Neural progenitor cell (in vitro differentiated cells): ENCODE data around the gene SHISA3. TPM values are rescaled to one million over a fixed set of nuclear protein-coding genes. Genes with fewer than 3 reads are reported as not detected.
A peak's percentile ranks its signal among the peaks of the same experiment; 100 is the strongest.

Source experiments
- DNase-seq: peaks from one replicate; pipeline ENCODE4 v3.0.0-alpha.2; 2016; ENCODE audit warnings: low spot score
- H2AFZ ChIP-seq: fragments of 200-600 bp; sonication (generic); replicated peaks from 2 replicates; pipeline ENCODE4 v1.6.1; 2016; ENCODE audit warnings: antibody characterized with exemption
- H3F3A ChIP-seq: fragments of 200-600 bp; sonication (generic); 2 replicates; pipeline ENCODE4 v1.6.1; 2016; ENCODE audit warnings: antibody characterized with exemption, low read depth
- H3K27ac ChIP-seq: fragments of 200-600 bp; sonication (generic); 2 replicates; pipeline ENCODE4 v1.5.1; 2016; ENCODE audit warnings: mild to moderate bottlenecking
- H3K27me3 ChIP-seq: fragments of 200-600 bp; sonication (generic); 2 replicates; pipeline ENCODE4 v1.6.1; 2016; ENCODE audit warnings: mild to moderate bottlenecking, moderate library complexity
- H3K36me3 ChIP-seq: fragments of 200-600 bp; sonication (generic); 2 replicates; pipeline ENCODE4 v1.5.1; 2016
- H3K4me1 ChIP-seq: fragments of 200-600 bp; sonication (generic); 2 replicates; pipeline ENCODE4 v1.6.1; 2016; ENCODE audit warnings: mixed run types
- H3K4me2 ChIP-seq: fragments of 200-600 bp; sonication (generic); 2 replicates; pipeline ENCODE4 v1.6.1; 2016
- H3K4me3 ChIP-seq: fragments of 200-600 bp; sonication (generic); 2 replicates; pipeline ENCODE4 v1.5.1; 2016
- H3K79me2 ChIP-seq: fragments of 200-600 bp; sonication (generic); 2 replicates; pipeline ENCODE4 v1.6.1; 2016; ENCODE audit warnings: low read depth
- H3K9ac ChIP-seq: fragments of 200-600 bp; sonication (generic); 2 replicates; pipeline ENCODE4 v1.6.1; 2016
- H3K9me3 ChIP-seq: fragments of 200-600 bp; sonication (generic); 2 replicates; pipeline ENCODE4 v1.5.1; 2016; ENCODE audit warnings: low read depth
- H4K20me1 ChIP-seq: fragments of 200-600 bp; sonication (generic); 2 replicates; pipeline ENCODE4 v1.6.1; 2016; ENCODE audit warnings: low read depth
- H3K27ac Mint-ChIP-seq: 3 replicates; pipeline ENCODE4 v1.8.0; 2021; ENCODE audit warnings: mixed read lengths
- H3K27me3 Mint-ChIP-seq: 2 replicates; pipeline ENCODE4 v1.8.0; 2022; ENCODE audit warnings: low read depth, mild to moderate bottlenecking, inconsistent platforms, moderate library complexity, mixed read lengths; ENCODE audit not compliant: insufficient read depth
- H3K36me3 Mint-ChIP-seq: 3 replicates; pipeline ENCODE4 v1.8.0; 2021; ENCODE audit warnings: mixed read lengths
- H3K4me1 Mint-ChIP-seq: 3 replicates; pipeline ENCODE4 v1.8.0; 2021; ENCODE audit warnings: mixed read lengths
- H3K4me3 Mint-ChIP-seq: 3 replicates; pipeline ENCODE4 v1.8.0; 2021; ENCODE audit warnings: mild to moderate bottlenecking, moderate library complexity, mixed read lengths
- H3K9me3 Mint-ChIP-seq: 3 replicates; pipeline ENCODE4 v1.8.0; 2020; ENCODE audit warnings: mixed read lengths
- EZH2 ChIP-seq: fragments of 200-600 bp; sonication (generic); IDR thresholded peaks from 2 replicates; pipeline ENCODE4 v1.6.1; 2017; ENCODE audit warnings: antibody characterized with exemption, mild to moderate bottlenecking, moderate library complexity
- EZH2phosphoT487 ChIP-seq: fragments of 200-600 bp; sonication (generic); IDR thresholded peaks from 2 replicates; pipeline ENCODE4 v1.6.1; 2017; ENCODE audit warnings: antibody characterized with exemption
- total RNA-seq: library from RNA; depleted of rRNA; stranded (reverse); fragments of >200 nt; gene quantifications from 2 replicates; pipeline ENCODE4 v1.2.3, GENCODE V29; 2015; ENCODE audit warnings: low replicate concordance
- TF ChIP-seq, protein P1 (sequence below): fragments of 200-600 bp; sonication (generic); IDR thresholded peaks from 2 replicates; pipeline ENCODE4 v1.5.1; 2017; ENCODE audit warnings: antibody characterized with exemption, mild to moderate bottlenecking

SHISA3 gene
- total RNA-seq, 1 donor from 2014 or later: not detected

DNA sequence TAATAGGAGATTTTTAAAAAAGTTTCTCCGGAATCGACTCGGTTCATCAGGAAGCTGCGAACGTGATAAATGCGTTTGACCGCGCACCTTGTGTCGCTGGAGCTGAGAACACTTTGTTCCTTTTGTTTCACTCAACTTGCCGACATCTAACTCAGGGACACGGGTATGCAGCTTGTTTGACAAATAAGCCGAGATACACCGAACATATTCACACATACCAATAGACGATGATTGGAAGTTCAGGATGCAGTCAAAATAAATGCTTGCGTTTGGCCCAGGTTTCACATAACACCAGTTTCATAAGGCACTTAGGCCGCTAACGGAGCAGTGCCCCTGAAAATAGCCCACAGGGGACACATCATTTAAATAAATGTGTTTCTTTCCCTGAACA is 932 bp upstream of the SHISA3 start:
- H3K27me3 Mint-ChIP-seq: peaks cover 60% of the 10 kb centered on the region
- H3K36me3 ChIP-seq: no peaks in the 10 kb centered on the region

GRCh38 chr4:42397635-42398170 is 415 bp downstream of the SHISA3 start:
- peaks cover 22% of the 10 kb centered on the region for H3K4me1 Mint-ChIP-seq
- Histone ChIP-seq H3K9me3 (no peaks in the 10 kb centered on the region), H3K27ac (no peak overlapping the region), H3K79me2 (no peaks in the 10 kb centered on the region), H3K27me3 (peaks cover 85% of the 10 kb centered on the region), H3K4me3 (peak overlapping the region; percentile 61), H3K9ac (no peak overlapping the region), H2AFZ (peak overlapping the region; percentile 90), H3F3A (peaks cover 39% of the 10 kb centered on the region), H3K4me2 (peak overlapping the region; percentile 96), H4K20me1 (peaks cover 9% of the 10 kb centered on the region), H3K36me3 (no peaks in the 10 kb centered on the region), H3K4me1 (peaks cover 17% of the 10 kb centered on the region)
- H3K9me3 Mint-ChIP-seq: no peaks in the 10 kb centered on the region
- H3K27ac Mint-ChIP-seq: no peak overlapping the region
- H3K36me3 Mint-ChIP-seq: no peaks in the 10 kb centered on the region
- DNase-seq: no peak
- H3K4me3 Mint-ChIP-seq: peak overlapping the region; percentile 85
- TF ChIP-seq, protein P1, sequence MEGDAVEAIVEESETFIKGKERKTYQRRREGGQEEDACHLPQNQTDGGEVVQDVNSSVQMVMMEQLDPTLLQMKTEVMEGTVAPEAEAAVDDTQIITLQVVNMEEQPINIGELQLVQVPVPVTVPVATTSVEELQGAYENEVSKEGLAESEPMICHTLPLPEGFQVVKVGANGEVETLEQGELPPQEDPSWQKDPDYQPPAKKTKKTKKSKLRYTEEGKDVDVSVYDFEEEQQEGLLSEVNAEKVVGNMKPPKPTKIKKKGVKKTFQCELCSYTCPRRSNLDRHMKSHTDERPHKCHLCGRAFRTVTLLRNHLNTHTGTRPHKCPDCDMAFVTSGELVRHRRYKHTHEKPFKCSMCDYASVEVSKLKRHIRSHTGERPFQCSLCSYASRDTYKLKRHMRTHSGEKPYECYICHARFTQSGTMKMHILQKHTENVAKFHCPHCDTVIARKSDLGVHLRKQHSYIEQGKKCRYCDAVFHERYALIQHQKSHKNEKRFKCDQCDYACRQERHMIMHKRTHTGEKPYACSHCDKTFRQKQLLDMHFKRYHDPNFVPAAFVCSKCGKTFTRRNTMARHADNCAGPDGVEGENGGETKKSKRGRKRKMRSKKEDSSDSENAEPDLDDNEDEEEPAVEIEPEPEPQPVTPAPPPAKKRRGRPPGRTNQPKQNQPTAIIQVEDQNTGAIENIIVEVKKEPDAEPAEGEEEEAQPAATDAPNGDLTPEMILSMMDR: no peak
- TF ChIP-seq EZH2phosphoT487 (peak; percentile 57), EZH2 (peak; percentile 3)
- H3K27me3 Mint-ChIP-seq: peaks cover 57% of the 10 kb centered on the region

More for the DNA sequence above, 932 bp upstream of the SHISA3 start:
- Histone ChIP-seq H3K27me3 (peaks cover 76% of the 10 kb centered on the region), H3K9ac (no peak overlapping the region), H4K20me1 (peaks cover 9% of the 10 kb centered on the region), H3K4me2 (peak overlapping the region; percentile 96), H3F3A (peaks cover 39% of the 10 kb centered on the region), H3K9me3 (no peaks in the 10 kb centered on the region), H3K4me1 (peaks cover 22% of the 10 kb centered on the region), H3K27ac (no peak overlapping the region), H3K79me2 (no peaks in the 10 kb centered on the region), H2AFZ (no peak overlapping the region), H3K4me3 (peak overlapping the region; percentile 61)
- Mint-ChIP-seq H3K9me3 (no peaks in the 10 kb centered on the region), H3K4me3 (peak overlapping the region; percentile 85), H3K36me3 (no peaks in the 10 kb centered on the region), H3K27ac (no peak overlapping the region), H3K4me1 (peaks cover 30% of the 10 kb centered on the region)
- peak; percentile 49 for DNase-seq
- TF ChIP-seq EZH2phosphoT487 (no peak), EZH2 (no peak)
- TF ChIP-seq, protein P1: no peak

DNA sequence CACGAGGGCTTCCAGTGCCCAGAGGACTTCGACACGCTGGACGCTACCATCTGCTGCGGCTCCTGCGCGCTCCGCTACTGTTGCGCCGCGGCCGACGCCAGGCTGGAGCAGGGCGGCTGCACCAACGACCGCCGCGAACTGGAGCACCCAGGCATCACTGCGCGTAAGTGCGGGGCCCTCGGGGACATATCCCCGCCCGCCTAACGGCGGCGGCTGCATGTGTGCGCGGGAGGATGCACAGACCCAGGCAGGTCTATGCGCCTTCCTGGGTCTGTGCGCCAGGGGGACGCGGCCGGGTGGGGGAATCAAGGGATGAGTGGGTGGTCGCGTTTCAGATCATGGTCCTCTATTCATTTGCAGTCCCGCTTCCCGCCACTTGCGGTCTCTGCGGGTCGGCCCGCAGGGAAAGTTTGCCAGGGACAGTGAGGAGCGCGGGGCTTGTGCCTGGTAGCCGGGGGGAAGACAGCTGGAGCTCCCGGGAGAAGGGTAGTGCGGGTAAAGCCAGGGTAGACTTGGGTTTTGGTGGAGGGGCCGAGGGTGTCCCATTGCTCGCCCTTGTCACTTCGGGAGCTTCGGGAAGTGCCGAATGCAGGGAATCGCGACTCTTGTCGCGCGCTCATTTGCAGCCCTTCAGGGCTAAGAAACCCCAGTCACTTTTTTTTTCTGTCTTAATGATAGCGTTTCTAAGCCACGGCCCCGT is 1.0 kb downstream of the SHISA3 start:
- H3K4me1 Mint-ChIP-seq: peaks cover 22% of the 10 kb centered on the region
- no peaks in the 10 kb centered on the region for H3K36me3 Mint-ChIP-seq
- Histone ChIP-seq H3K4me2 (peak overlapping the region; percentile 96), H4K20me1 (peaks cover 9% of the 10 kb centered on the region), H3K79me2 (no peaks in the 10 kb centered on the region), H3F3A (peaks cover 35% of the 10 kb centered on the region), H3K27me3 (peaks cover 85% of the 10 kb centered on the region), H3K9ac (no peak overlapping the region), H3K27ac (no peak overlapping the region), H3K36me3 (no peaks in the 10 kb centered on the region), H3K4me3 (peak overlapping the region; percentile 61), H3K9me3 (no peaks in the 10 kb centered on the region), H3K4me1 (peaks cover 17% of the 10 kb centered on the region), H2AFZ (peak overlapping the region; percentile 90)
- no peaks in the 10 kb centered on the region for H3K9me3 Mint-ChIP-seq
- peak; percentile 77 for DNase-seq
- no peak overlapping the region for H3K27ac Mint-ChIP-seq
- H3K4me3 Mint-ChIP-seq: peak overlapping the region; percentile 85
- TF ChIP-seq EZH2 (peak; percentile 61), EZH2phosphoT487 (peak; percentile 16)
- TF ChIP-seq, protein P1: peak; percentile 41
- peaks cover 57% of the 10 kb centered on the region for H3K27me3 Mint-ChIP-seq
